Neural cell (in vitro differentiated cells): ENCODE results near the gene FBXW2. TPM values are rescaled to one million over a fixed set of nuclear protein-coding genes. Genes with fewer than 3 reads are reported as not detected.

Source experiments
- polyA plus RNA-seq: library from polyadenylated mRNA; depleted of rRNA; stranded (reverse); fragments of >200 nt; gene quantifications from 2 replicates; pipeline ENCODE4 v1.2.3, GENCODE V29; 2014

Gene FBXW2
- polyA plus RNA-seq, 1 donor from 2014 or later: 49.5 TPM

Other genes with a start within 250 kb of the FBXW2 start
- 38.4 and 43.3 TPM in 2 replicates for gene CDK5RAP2, start 213.2 kb downstream of the FBXW2 start, polyA plus RNA-seq
- 32.8 and 35.0 TPM in 2 replicates for gene MEGF9, start 78.9 kb downstream of the FBXW2 start, polyA plus RNA-seq
- gene PSMD5, start 49.5 kb upstream of the FBXW2 start, polyA plus RNA-seq: 11.1 and 11.7 TPM in 2 replicates
- 3.0 and 4.9 TPM in 2 replicates for gene PHF19, start 83.8 kb upstream of the FBXW2 start, polyA plus RNA-seq
- gene TRAF1, start 133.4 kb upstream of the FBXW2 start, polyA plus RNA-seq: 0.42 and 0.89 TPM in 2 replicates